GM15510 (cell line): ENCODE measurements around the gene MYEOV.

Source experiments
- POLR2A ChIP-seq: IDR thresholded peaks from 3 replicates; pipeline ENCODE4 v1.6.1; 2011; ENCODE audit warnings: borderline replicate concordance; ENCODE audit not compliant: insufficient read length; ENCODE audit errors: extremely low read depth

Gene MYEOV

GRCh38 chr11:69274531-69275016, 19.4 kb upstream of the MYEOV start:
- TF ChIP-seq POLR2A: no peak

- no peak for TF ChIP-seq POLR2A
Observed at GRCh38 chr11:69275178-69275577, 18.8 kb upstream of the MYEOV start.

- no peak for TF ChIP-seq POLR2A
Observed at GRCh38 chr11:69276165-69276564, 17.8 kb upstream of the MYEOV start.

- TF ChIP-seq POLR2A: no peak
Observed at GRCh38 chr11:69277074-69277809, 16.7 kb upstream of the MYEOV start.

- TF ChIP-seq POLR2A: no peak
Observed at GRCh38 chr11:69278091-69278867, 15.7 kb upstream of the MYEOV start.

- no peak for TF ChIP-seq POLR2A
Observed at GRCh38 chr11:69280451-69280850, 13.5 kb upstream of the MYEOV start.

- TF ChIP-seq POLR2A: no peak
Observed at GRCh38 chr11:69280994-69281393, 13.0 kb upstream of the MYEOV start.

GRCh38 chr11:69283446-69283845, 10.5 kb upstream of the MYEOV start:
- TF ChIP-seq POLR2A: no peak

- TF ChIP-seq POLR2A: no peak
Observed at GRCh38 chr11:69284081-69284511, 9.9 kb upstream of the MYEOV start.

GRCh38 chr11:69285091-69285490, 8.9 kb upstream of the MYEOV start:
- no peak for TF ChIP-seq POLR2A

- TF ChIP-seq POLR2A: no peak
Observed at GRCh38 chr11:69285766-69286165, 8.2 kb upstream of the MYEOV start.

GRCh38 chr11:69286374-69287371, 7.3 kb upstream of the MYEOV start:
- no peak for TF ChIP-seq POLR2A

- TF ChIP-seq POLR2A: no peak
Observed at GRCh38 chr11:69287968-69288882, 5.7 kb upstream of the MYEOV start.

GRCh38 chr11:69288883-69289242, 5.1 kb upstream of the MYEOV start:
- TF ChIP-seq POLR2A: no peak
